Panc1 (cell line): ENCODE data around the gene SCAMP4. TPM values are rescaled to one million over a fixed set of nuclear protein-coding genes. Genes with fewer than 3 reads are reported as not detected.

Experiments
- ATAC-seq: fragments of 200-7000 bp; cut with Tn5 transposase; 2 replicates; pipeline ENCODE4 v1.9.1; 2020; ENCODE audit warnings: mild to moderate bottlenecking, moderate library complexity
- BruUV-seq: library from RNA; stranded (reverse); fragments of 400-500 nt; replicated peaks from 2 replicates; lab custom pipeline; 2021; lab: Mats Ljungman, UMichigan
- CTCF ChIA-PET: fragments of 300-600 bp; sonication (Branson Sonifier 250); formaldehyde crosslinking; loops from one replicate; lab custom pipeline; 2022; ENCODE audit warnings: antibody characterized with exemption; lab: Charles Lee
- POLR2A ChIA-PET: fragments of 300-600 bp; sonication (Branson Sonifier 250); formaldehyde crosslinking; loops from one replicate; lab custom pipeline; 2022; ENCODE audit warnings: antibody characterized with exemption; lab: Charles Lee
- DNase-seq: peaks from one replicate; pipeline ENCODE4 v3.0.0-alpha.2; 2010; ENCODE audit warnings: low read depth, low spot score
- H3K27ac ChIP-seq: 2 replicates; pipeline ENCODE4 v1.5.1; 2011; ENCODE audit warnings: mild to moderate bottlenecking, low read length, inconsistent platforms
- H3K27me3 ChIP-seq: fragments of 200-500 bp; sonication (Bioruptor generic); 2 replicates; pipeline ENCODE4 v1.6.0; 2014; ENCODE audit warnings: low read length, inconsistent platforms; ENCODE audit not compliant: control insufficient read depth, insufficient read depth
- H3K36me3 ChIP-seq: fragments of 200-500 bp; sonication (Bioruptor generic); 2 replicates; pipeline ENCODE4 v1.5.1; 2014; ENCODE audit warnings: inconsistent platforms, mild to moderate bottlenecking, low read length, moderate library complexity; ENCODE audit not compliant: control insufficient read depth, insufficient read depth
- H3K4me1 ChIP-seq: 2 replicates; pipeline ENCODE4 v1.5.1; 2011; ENCODE audit warnings: inconsistent platforms, mild to moderate bottlenecking, low read length, moderate library complexity; ENCODE audit not compliant: control insufficient read depth, insufficient read depth
- H3K4me3 ChIP-seq, 2 experiments: 2 replicates each; pipeline ENCODE4 v1.5.1; 2011 to 2012; ENCODE audit warnings: low read depth in 2 of 2, low read length in 2 of 2, mild to moderate bottlenecking in 2 of 2, inconsistent platforms in 1 of 2, moderate library complexity in 1 of 2
- H3K9me3 ChIP-seq: fragments of 200-500 bp; sonication (Bioruptor generic); 2 replicates; pipeline ENCODE4 v1.5.1; 2014; ENCODE audit warnings: low read depth, mild to moderate bottlenecking, inconsistent platforms, low read length, moderate library complexity; ENCODE audit not compliant: control insufficient read depth, insufficient read depth
- POLR2AphosphoS5 ChIP-seq: IDR thresholded peaks from 2 replicates; pipeline ENCODE4 v1.6.1; 2012; ENCODE audit warnings: mild to moderate bottlenecking, low read depth, low read length, moderate library complexity
- SIN3A ChIP-seq: IDR thresholded peaks from 2 replicates; pipeline ENCODE4 v1.6.1; 2012; ENCODE audit warnings: low read depth, mild to moderate bottlenecking, low read length, moderate library complexity, borderline replicate concordance; ENCODE audit not compliant: insufficient read depth
- TCF7L2 ChIP-seq: IDR thresholded peaks from 2 replicates; pipeline ENCODE4 v1.6.1; 2011; ENCODE audit warnings: mild to moderate bottlenecking, low read depth, low read length, inconsistent platforms
- in situ Hi-C: cut with HindIII; loops from 2 replicates; pipeline ENCODE4 v1.10.0; 2016; ENCODE audit warnings: low sequenced_read_pairs, low pct_unique_long_range_greater_than_20kb
- intact Hi-C: fragments of 100-400 bp; cut with micrococcal nuclease; formaldehyde crosslinking; loops from one replicate; pipeline ENCODE4 v1.10.0; 2022; ENCODE audit not compliant: unreplicated experiment
- total RNA-seq: library from RNA; stranded (reverse); gene quantifications from one replicate; pipeline ENCODE4 v1.2.1, GENCODE V29; 2021; ENCODE audit not compliant: unreplicated experiment
- TF ChIP-seq, protein P1 (sequence below), 2 experiments: IDR thresholded peaks; 2 replicates each; pipeline ENCODE4 v1.6.1; 2011 to 2012; ENCODE audit warnings: low read depth in 2 of 2, control low read depth in 1 of 2, low read length in 1 of 2, mild to moderate bottlenecking in 1 of 2, moderate library complexity in 1 of 2; ENCODE audit not compliant: insufficient read depth in 1 of 2
- TF ChIP-seq, protein P2 (sequence below): fragments of 450-650 bp; IDR thresholded peaks from 2 replicates; pipeline ENCODE4 v1.5.1; 2017; ENCODE audit warnings: mild to moderate bottlenecking

SCAMP4 gene
- total RNA-seq, 1 experiment from 2014 or later: 98.4 TPM

DNA sequence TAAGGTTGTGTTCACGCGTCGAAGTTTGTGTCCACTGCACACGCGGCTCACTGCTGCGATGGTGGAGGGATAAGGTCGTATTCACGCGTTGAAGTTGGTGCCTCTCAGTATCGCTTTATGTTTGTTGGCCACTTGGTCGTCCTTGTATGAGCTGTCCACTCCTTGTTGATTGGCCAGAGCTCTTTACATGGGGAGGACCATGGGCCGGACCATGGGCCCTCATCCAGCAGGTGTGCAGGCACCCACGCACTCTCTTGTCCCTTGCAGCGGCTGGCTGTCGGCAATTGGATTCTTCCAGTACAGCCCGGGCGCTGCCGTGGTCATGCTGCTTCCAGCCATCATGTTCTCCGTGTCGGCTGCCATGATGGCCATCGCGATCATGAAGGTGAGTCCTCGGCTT lies 17.6 kb downstream of the SCAMP4 start:
- BruUV-seq: no TSS peak

DNA sequence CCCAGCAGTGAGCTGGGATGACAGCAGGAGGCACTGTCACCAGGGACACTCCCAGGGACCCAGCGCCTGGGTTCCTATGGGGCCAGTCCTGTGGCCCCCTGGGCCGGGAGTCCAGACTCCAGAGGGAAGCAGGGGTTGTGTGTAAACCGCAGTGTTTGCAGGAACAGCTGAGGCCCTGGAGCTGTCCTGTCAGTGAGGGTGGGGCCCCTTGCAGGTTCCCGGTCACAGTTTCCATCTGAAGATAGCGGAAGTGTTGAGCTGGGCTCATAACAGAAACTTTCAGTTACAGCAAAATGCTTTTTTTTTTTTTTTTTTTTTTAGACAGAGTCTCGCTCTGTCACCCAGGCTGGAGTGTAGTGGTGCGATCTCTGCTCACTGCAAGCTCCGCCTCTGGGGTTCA lies 18.1 kb downstream of the SCAMP4 start:
- no peaks in the 10 kb centered on the region for H3K4me1 ChIP-seq
- in situ Hi-C loops: no loop called here
- H3K27ac ChIP-seq: no peak overlapping the region
- ChIA-PET POLR2A (no interaction called here), CTCF (no interaction called here)
- H3K36me3 ChIP-seq: no peaks in the 10 kb centered on the region; the same call in 1 of the 2 replicates
- DNase-seq (no peak), ATAC-seq (no peak)
- no peak overlapping the region for H3K4me3 ChIP-seq
- BruUV-seq: no TSS peak
- intact Hi-C loops: no loop called here
- TF ChIP-seq SIN3A: no peak
- no peak for TF ChIP-seq POLR2AphosphoS5
- TF ChIP-seq, protein P1, sequence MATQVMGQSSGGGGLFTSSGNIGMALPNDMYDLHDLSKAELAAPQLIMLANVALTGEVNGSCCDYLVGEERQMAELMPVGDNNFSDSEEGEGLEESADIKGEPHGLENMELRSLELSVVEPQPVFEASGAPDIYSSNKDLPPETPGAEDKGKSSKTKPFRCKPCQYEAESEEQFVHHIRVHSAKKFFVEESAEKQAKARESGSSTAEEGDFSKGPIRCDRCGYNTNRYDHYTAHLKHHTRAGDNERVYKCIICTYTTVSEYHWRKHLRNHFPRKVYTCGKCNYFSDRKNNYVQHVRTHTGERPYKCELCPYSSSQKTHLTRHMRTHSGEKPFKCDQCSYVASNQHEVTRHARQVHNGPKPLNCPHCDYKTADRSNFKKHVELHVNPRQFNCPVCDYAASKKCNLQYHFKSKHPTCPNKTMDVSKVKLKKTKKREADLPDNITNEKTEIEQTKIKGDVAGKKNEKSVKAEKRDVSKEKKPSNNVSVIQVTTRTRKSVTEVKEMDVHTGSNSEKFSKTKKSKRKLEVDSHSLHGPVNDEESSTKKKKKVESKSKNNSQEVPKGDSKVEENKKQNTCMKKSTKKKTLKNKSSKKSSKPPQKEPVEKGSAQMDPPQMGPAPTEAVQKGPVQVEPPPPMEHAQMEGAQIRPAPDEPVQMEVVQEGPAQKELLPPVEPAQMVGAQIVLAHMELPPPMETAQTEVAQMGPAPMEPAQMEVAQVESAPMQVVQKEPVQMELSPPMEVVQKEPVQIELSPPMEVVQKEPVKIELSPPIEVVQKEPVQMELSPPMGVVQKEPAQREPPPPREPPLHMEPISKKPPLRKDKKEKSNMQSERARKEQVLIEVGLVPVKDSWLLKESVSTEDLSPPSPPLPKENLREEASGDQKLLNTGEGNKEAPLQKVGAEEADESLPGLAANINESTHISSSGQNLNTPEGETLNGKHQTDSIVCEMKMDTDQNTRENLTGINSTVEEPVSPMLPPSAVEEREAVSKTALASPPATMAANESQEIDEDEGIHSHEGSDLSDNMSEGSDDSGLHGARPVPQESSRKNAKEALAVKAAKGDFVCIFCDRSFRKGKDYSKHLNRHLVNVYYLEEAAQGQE (IDR thresholded peaks at IDR 0.05; ENCODE audit: insufficient read depth in 1 of 2, low read depth in 2 of 2, low read length in 1 of 2): no peak
- TF ChIP-seq TCF7L2: no peak
- TF ChIP-seq, protein P2, sequence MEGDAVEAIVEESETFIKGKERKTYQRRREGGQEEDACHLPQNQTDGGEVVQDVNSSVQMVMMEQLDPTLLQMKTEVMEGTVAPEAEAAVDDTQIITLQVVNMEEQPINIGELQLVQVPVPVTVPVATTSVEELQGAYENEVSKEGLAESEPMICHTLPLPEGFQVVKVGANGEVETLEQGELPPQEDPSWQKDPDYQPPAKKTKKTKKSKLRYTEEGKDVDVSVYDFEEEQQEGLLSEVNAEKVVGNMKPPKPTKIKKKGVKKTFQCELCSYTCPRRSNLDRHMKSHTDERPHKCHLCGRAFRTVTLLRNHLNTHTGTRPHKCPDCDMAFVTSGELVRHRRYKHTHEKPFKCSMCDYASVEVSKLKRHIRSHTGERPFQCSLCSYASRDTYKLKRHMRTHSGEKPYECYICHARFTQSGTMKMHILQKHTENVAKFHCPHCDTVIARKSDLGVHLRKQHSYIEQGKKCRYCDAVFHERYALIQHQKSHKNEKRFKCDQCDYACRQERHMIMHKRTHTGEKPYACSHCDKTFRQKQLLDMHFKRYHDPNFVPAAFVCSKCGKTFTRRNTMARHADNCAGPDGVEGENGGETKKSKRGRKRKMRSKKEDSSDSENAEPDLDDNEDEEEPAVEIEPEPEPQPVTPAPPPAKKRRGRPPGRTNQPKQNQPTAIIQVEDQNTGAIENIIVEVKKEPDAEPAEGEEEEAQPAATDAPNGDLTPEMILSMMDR: no peak
- no peaks in the 10 kb centered on the region for H3K27me3 ChIP-seq
- H3K9me3 ChIP-seq: no peaks in the 10 kb centered on the region

More for the DNA sequence above, 17.6 kb downstream of the SCAMP4 start:
- ChIA-PET POLR2A (no interaction called here), CTCF (no interaction called here)
- ATAC-seq (no peak), DNase-seq (no peak)
- no peaks in the 10 kb centered on the region for H3K4me1 ChIP-seq
- no peak overlapping the region for H3K27ac ChIP-seq
- no peaks in the 10 kb centered on the region for H3K27me3 ChIP-seq
- intact Hi-C loops: no loop called here
- TF ChIP-seq TCF7L2 (no peak), POLR2AphosphoS5 (no peak), SIN3A (no peak)
- TF ChIP-seq, protein P2: no peak
- TF ChIP-seq, protein P1 (IDR thresholded peaks at IDR 0.05; ENCODE audit: insufficient read depth in 1 of 2, low read depth in 2 of 2, low read length in 1 of 2): no peak
- in situ Hi-C loops: no loop called here
- no peaks in the 10 kb centered on the region; the same call in 1 of the 2 replicates for H3K36me3 ChIP-seq
- no peak overlapping the region for H3K4me3 ChIP-seq
- H3K9me3 ChIP-seq: no peaks in the 10 kb centered on the region
